NCI-H2196 (cell line): ENCODE results near the gene SLC37A3.
"Not testable (repeated sequence)": the region's sequence is repeated elsewhere in the genome, so short reads cannot be mapped to it uniquely, and the experiment has no call there.

Source experiments
- DNase-seq: peaks from one replicate; lab custom pipeline; 2025; ENCODE audit not compliant: unreplicated experiment; lab: John Stamatoyannopoulos, UW

The SLC37A3 gene

DNA sequence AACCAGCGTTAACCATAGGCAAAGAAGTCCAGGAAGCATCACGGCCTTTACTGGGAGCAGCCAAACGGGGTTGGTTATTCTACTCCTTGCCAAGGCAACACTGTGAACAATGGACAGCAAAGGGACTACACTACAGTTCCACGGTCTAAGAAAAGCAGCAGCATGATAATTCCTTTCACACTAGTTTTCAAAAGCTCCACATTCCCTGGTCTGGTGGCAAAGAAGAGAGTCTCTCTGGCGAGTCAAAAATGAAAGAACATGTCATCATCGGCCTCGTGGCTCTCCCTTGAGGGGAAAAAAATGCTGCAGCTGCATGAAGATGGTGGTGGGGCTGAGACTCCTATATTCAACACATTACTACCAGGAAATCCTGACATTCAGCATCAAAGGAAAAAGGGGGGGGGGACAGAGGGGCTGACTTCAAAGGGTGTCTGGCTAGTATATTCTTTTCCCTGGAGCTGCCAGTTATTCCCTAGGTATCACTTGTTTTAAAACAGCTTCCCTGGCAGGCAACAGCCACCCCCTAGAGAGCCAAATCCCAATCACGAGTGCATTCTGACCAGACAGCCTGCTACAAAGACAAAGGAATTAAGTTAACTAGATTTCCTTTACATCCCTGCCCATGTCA, 49.1 kb downstream of the SLC37A3 start:
- no peak for DNase-seq

DNA sequence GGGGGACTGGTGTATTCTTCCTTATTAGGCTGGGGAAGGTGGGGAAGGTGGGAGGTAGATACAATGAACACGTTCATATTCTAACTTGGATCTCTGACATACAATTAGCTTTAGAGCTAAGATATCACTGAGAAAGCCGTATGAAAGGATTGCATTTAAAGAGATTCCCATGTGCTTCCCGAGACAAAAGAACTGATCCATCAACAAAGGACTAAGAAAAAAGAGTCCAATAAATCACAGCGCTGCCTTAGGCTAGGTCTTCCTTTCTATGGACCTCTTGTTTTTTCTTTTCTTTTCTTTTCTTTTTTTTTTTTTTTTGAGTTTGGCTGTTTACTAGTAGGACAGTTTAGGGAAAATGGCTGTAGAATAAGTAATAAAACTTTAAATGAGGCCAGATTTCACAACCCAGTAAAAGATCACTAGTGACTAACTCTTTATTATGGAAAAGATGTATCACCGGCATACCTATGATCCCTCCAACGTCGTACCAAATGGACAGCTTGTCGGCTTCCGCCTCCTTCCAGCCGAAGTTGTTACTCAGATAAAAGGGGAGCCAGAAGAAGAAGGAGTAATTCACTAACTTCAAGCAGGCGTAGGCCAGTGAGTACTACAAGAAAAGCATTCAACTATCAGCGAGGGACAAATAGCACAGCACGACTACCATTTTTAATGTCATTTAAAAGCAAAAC, 50.0 kb downstream of the SLC37A3 start:
- DNase-seq: no peak

- DNase-seq: no peak
Measured at GRCh38 chr7:140347218-140347617, 51.1 kb downstream of the SLC37A3 start.

DNA sequence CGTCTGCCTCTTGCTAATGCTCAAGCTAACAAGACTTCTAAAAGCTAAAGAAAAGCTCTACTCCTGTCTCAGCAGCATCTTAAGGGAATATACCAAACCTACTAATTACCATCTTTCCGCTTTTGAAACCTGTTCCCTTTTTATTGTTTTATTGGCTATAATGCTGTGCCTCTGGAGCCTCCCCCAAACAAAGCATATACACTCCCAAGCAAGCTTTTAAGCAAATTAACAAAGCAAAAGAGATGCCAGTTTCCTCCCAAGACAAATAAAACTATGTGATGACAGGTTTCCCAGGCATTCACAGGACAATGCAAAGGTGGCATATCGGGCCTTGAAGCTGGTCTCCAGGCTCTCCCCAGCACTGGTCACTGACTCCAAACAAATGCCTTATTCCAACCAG, 52.9 kb downstream of the SLC37A3 start:
- DNase-seq: no peak

GRCh38 chr7:140342727-140343514, 55.4 kb downstream of the SLC37A3 start:
- peak; percentile 70 for DNase-seq

GRCh38 chr7:140338959-140339358, 59.4 kb downstream of the SLC37A3 start:
- not testable (repeated sequence) for DNase-seq

DNA sequence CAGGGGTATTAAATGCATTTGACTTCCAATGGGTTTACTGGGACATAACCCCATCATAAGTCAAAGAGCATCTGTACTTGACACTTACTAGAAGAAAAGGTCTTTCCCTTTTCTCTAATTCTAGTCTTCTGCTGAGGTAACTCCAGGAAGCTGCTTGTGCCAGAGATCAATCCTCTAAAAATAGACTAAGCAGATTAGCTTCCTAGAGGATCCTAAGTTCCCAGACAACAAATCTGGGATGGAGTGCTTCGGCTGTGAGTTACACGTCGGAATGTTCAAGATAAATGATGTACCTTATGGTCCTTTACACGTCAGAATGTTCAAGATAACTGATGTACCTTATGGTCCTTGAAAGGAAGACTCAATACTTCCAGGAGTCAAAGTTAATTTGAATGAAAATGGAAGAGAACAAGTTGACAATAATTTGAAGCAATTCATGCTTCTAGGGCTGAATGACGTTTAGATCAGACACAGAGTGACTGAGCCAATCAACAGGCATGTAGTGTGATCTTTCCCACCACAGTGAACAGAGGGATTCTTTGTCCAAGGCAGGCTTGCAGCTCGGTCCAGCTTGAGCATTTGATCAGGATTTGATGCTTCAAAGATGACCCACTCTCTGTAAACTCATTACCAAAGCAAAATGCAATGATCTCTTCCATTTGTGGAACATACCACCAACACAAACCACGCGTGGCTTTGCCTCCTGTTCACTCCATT, 63.8 kb downstream of the SLC37A3 start:
- no peak for DNase-seq

GRCh38 chr7:140333686-140334085, 64.6 kb downstream of the SLC37A3 start:
- no peak for DNase-seq

DNA sequence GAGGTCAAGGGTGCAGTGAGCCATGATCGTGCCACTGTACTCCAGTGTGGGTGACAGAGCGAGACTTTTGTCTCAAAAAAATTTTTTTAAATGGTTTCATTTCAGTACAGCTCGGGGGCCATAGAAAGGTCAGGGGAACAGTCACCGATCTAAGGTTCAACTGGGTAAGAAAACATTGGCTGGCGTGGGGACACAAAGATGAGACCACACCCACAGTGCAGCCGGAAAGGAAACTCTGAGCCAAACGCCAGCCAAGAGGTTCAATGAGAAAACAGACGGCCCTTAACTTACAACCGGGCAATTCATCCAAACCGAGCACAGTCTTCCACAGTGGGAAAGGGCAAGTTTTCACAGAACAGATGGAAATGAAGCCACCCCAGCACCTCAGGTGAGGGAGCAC, 65.1 kb downstream of the SLC37A3 start:
- no peak for DNase-seq

DNA sequence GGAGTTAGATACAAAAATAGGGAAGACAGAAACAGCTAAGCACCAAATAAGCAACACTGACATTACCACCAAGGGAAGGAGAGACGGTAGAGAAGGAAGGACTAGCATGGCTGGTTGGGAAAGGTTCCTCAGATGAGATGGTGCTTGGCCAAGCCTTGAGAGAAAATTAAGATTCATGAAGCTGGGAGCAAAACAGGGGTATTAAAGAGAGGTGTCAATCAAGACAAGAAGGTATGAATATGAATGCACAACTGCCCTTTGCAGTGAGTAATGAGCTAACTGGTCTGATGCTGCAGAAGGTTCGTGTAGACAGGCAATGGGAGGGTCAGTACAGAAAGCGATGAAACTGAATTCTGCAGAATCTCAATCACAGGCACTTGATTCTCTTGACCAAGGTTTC, 67.7 kb downstream of the SLC37A3 start:
- no peak for DNase-seq

DNA sequence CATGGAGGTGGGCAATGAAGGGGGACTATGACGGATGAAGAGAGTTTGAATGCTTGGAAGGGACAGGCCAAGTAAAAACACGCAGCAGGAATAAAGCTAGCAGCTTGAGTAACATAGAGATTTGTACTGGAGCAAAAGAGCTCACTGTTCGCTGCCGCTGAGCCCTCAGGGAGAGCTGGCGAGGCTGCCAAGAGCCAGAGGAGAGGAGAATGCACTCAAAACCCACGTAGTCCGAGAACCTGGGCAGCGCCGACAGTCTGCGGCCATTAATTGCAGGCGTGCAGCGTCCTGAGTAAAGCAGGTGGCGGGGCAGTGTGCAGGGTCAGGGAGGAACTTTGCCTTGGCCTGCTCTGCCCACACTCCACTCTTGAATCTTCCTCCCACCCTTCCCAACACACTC, 68.2 kb downstream of the SLC37A3 start:
- DNase-seq: no peak

DNA sequence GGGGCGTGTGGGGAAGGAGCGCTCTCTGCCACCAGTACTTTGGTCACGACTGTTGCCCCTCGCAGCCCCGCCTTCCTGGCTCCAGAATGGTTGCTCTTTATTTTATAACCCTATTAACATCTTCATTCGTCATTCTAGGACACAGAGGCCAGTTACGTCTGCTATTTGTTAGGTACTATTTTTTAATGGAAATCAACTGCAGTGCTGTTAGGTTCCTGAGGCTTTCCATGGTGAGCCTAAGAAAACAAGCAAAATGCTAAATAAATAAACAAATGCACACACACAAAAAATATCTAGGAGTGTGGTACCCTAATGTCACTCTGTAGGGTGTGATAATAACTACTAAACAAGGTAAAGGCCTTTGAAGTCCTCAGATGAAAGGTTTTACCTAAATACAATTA, 71.1 kb downstream of the SLC37A3 start:
- no peak for DNase-seq

GRCh38 chr7:140326116-140326928, 72.0 kb downstream of the SLC37A3 start:
- peak; percentile 64 for DNase-seq

- DNase-seq: no peak
Measured at GRCh38 chr7:140325600-140325999, 72.7 kb downstream of the SLC37A3 start.

DNA sequence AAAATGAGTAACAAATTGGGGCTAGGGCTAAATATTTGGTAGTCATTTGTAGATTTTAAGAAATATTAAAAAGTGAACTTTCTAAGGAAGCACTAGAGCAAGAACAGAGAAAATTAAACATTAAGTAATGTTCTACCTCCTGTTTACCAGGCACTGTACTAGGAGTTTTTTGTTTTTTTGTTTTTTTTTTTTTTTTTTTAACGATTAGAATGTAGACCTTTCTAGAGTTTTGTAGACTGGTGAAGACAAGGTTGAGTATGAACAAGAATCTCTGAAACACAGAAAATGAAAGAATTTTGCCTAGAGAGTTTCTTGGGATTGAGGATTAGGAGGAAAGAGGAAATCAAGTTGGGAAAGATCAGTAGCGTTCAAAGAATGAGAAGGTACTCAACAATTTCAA, 73.6 kb downstream of the SLC37A3 start:
- DNase-seq: no peak

- no peak for DNase-seq
Measured at GRCh38 chr7:140322759-140323158, 75.6 kb downstream of the SLC37A3 start.

DNA sequence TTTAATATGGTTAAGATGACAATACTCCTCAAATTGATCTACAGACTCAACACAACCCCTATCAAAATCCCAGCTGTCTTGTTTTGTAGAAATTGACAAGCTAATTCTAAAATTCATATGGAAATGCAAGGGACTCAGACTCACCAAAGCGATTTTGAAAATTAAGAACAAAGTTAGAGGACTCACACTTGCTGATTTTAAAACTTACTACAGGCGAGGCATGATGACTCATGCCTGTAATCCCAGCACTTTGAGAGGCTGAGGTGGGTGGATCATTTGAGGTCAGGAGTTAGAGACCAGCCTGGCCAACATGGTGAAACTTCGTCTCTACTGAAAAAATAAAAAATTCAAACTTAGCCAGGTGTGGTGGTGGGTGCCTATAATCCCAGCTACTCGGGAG, 78.3 kb downstream of the SLC37A3 start:
- DNase-seq: not testable (repeated sequence)

- DNase-seq: no peak
Measured at GRCh38 chr7:140317999-140318398, 80.3 kb downstream of the SLC37A3 start.

- DNase-seq: no peak
Measured at GRCh38 chr7:140317597-140317996, 80.7 kb downstream of the SLC37A3 start.

- peak; percentile 58 for DNase-seq
Measured at GRCh38 chr7:140316165-140316661, 82.1 kb downstream of the SLC37A3 start.
